Natural killer cell (primary cell): ENCODE data around the gene GPR142. TPM values are rescaled to one million over a fixed set of nuclear protein-coding genes. Genes with fewer than 3 reads are reported as not detected.

ENCODE experiments used
- ATAC-seq, 3 donors: fragments of 150-1000 bp in 2 of 3; fragments of 200-7000 bp in 1 of 3; cut with Tn5 transposase; 1 replicate in 1 of 3; 2 replicates in 2 of 3; pipeline ENCODE4 v1.10.0; 2021; ENCODE audit warnings: mild to moderate bottlenecking in 2 of 3, moderate library complexity in 2 of 3
- DNase-seq, 2 donors: peaks; one replicate each; pipeline versions ENCODE4 v3.0.0 to v3.0.0-alpha.2; 2013 to 2021; ENCODE audit warnings: mixed read lengths in 1 of 2
- H3K27ac ChIP-seq: one replicate; pipeline ENCODE4 v1.5.1; 2013; ENCODE audit warnings: mild to moderate bottlenecking, low read length
- H3K27me3 ChIP-seq: one replicate; pipeline ENCODE4 v1.6.1; 2013; ENCODE audit warnings: low read length; ENCODE audit not compliant: control insufficient read depth, insufficient read depth
- H3K36me3 ChIP-seq: one replicate; pipeline ENCODE4 v1.6.1; 2013; ENCODE audit warnings: low read length; ENCODE audit not compliant: control insufficient read depth, insufficient read depth
- H3K4me1 ChIP-seq: one replicate; pipeline ENCODE4 v1.6.1; 2013; ENCODE audit warnings: low read length; ENCODE audit not compliant: control insufficient read depth, insufficient read depth
- H3K4me3 ChIP-seq: one replicate; pipeline ENCODE4 v1.5.1; 2013; ENCODE audit warnings: low read length
- H3K9me3 ChIP-seq: one replicate; pipeline ENCODE4 v1.6.1; 2013; ENCODE audit warnings: low read length; ENCODE audit not compliant: control insufficient read depth, insufficient read depth
- H3K27ac Mint-ChIP-seq, 2 donors: one replicate each; pipeline ENCODE4 v1.8.0; 2022; ENCODE audit warnings: mild to moderate bottlenecking in 2 of 2, mixed read lengths in 2 of 2, moderate library complexity in 1 of 2
- H3K27me3 Mint-ChIP-seq, 2 donors: one replicate each; pipeline ENCODE4 v1.8.0; 2022; ENCODE audit warnings: low read depth in 2 of 2, mixed read lengths in 2 of 2
- H3K36me3 Mint-ChIP-seq: one replicate; pipeline ENCODE4 v1.8.0; 2022; ENCODE audit warnings: mixed read lengths
- H3K4me1 Mint-ChIP-seq, 2 donors: one replicate each; pipeline ENCODE4 v1.8.0; 2022; ENCODE audit warnings: mixed read lengths in 2 of 2
- H3K4me3 Mint-ChIP-seq: one replicate; pipeline ENCODE4 v1.8.0; 2022; ENCODE audit warnings: mild to moderate bottlenecking, moderate library complexity, mixed read lengths
- H3K9me3 Mint-ChIP-seq, 2 donors: one replicate each; pipeline ENCODE4 v1.8.0; 2022; ENCODE audit warnings: mixed read lengths in 2 of 2
- CTCF ChIP-seq: fragments of 200-600 bp; IDR thresholded peaks from one replicate; pipeline ENCODE4 v1.8.0; 2022; ENCODE audit warnings: antibody characterized with exemption
- WGBS: methylation state at CpG from one replicate; pipeline ENCODE4 v1.1.7; 2013; ENCODE audit warnings: missing lambda C conversion rate; ENCODE audit not compliant: insufficient coverage; 5-methylcytosine and 5-hydroxymethylcytosine counted together
- intact Hi-C: fragments of 100-400 bp; cut with micrococcal nuclease; formaldehyde crosslinking; loops from one replicate; pipeline ENCODE4 v1.14.2; 2022
- total RNA-seq, 4 donors: library from RNA; stranded (reverse); fragments of 120-200 nt in 1 of 4; gene quantifications; one replicate each; pipeline versions ENCODE4 v1.2.3 to v1.2.4, GENCODE V29; 2013 to 2022

The GPR142 gene
- not detected for total RNA-seq
- not detected for total RNA-seq (2013)

- ATAC-seq (no peak), DNase-seq (no peak)
- Histone ChIP-seq H3K27ac (no peak within 1 kb of the TSS), H3K9me3 (no peaks in the 10 kb centered on the region), H3K4me3 (no peak within 1 kb of the TSS), H3K4me1 (peaks cover 20% of the 10 kb centered on the region), H3K27me3 (peaks cover 2% of the 10 kb centered on the region), H3K36me3 (no peaks in the 10 kb centered on the region)
- TF ChIP-seq CTCF = no peak
- Mint-ChIP-seq H3K27ac (no peak within 1 kb of the TSS), H3K4me1 (peaks cover 17 to 18% of the 10 kb centered on the region in 2 donors), H3K4me3 (no peak within 1 kb of the TSS), H3K36me3 (no peaks in the 10 kb centered on the region), H3K27me3 (peaks cover 0 to 6% of the 10 kb centered on the region in 2 donors), H3K9me3 (no peaks in the 10 kb centered on the region)
- intact Hi-C loops = loop anchor here (5.0 kb wide), 1 partner anchor 235 kb away; no protein-coding TSS in a partner anchor
- WGBS = 94% methylated on average over 5 of the region's 5 CpGs
These were observed at the start of gene GPR142 for GRCh38 chr17:74367206-74367605. Gene GPR142, plus strand, starts transcription at chr17:74367506. Its CDS starts 2,035 bp downstream, at chr17:74369541.

- intact Hi-C loops = no loop called here
- no peaks in the 10 kb centered on the region for H3K9me3 Mint-ChIP-seq
- H3K4me1 Mint-ChIP-seq = no peaks in the 10 kb centered on the region
- H3K27me3 ChIP-seq = no peaks in the 10 kb centered on the region
- no peak overlapping the region for H3K27ac Mint-ChIP-seq
- 94% methylated on average over 10 of the region's 10 CpGs for WGBS
- no peak for ATAC-seq
- H3K36me3 Mint-ChIP-seq = no peaks in the 10 kb centered on the region
- TF ChIP-seq CTCF = no peak
- no peak overlapping the region for H3K4me3 Mint-ChIP-seq
- peaks cover 0 to 11% of the 10 kb centered on the region in 2 donors for H3K27me3 Mint-ChIP-seq
- H3K27ac ChIP-seq = no peak overlapping the region
- no peak overlapping the region for H3K4me3 ChIP-seq
- no peaks in the 10 kb centered on the region for H3K9me3 ChIP-seq
- DNase-seq = no peak
- no peaks in the 10 kb centered on the region for H3K4me1 ChIP-seq
- H3K36me3 ChIP-seq = no peaks in the 10 kb centered on the region
These were observed 48.9 kb upstream of the GPR142 start for GRCh38 chr17:74318391-74318790.

GRCh38 chr17:74324521-74324920, 42.8 kb upstream of the GPR142 start:
- 88% methylated on average over 4 of the region's 6 CpGs for WGBS
- H3K9me3 ChIP-seq = no peaks in the 10 kb centered on the region
- H3K9me3 Mint-ChIP-seq = no peaks in the 10 kb centered on the region
- no peak overlapping the region for H3K4me3 ChIP-seq
- no peaks in the 10 kb centered on the region for H3K36me3 Mint-ChIP-seq
- peaks cover 15% of the 10 kb centered on the region for H3K27me3 ChIP-seq
- no peaks in the 10 kb centered on the region for H3K36me3 ChIP-seq
- peaks cover 0 to 15% of the 10 kb centered on the region in 2 donors for H3K27me3 Mint-ChIP-seq
- no peak for DNase-seq
- ATAC-seq = no peak
- H3K4me1 ChIP-seq = peaks cover 28% of the 10 kb centered on the region
- intact Hi-C loops = no loop called here
- no peak overlapping the region for H3K27ac Mint-ChIP-seq
- H3K4me3 Mint-ChIP-seq = peak overlapping the region; percentile 28
- no peak overlapping the region for H3K27ac ChIP-seq
- H3K4me1 Mint-ChIP-seq = peaks cover 11 to 18% of the 10 kb centered on the region in 2 donors
- no peak for TF ChIP-seq CTCF

- H3K4me3 ChIP-seq = no peak overlapping the region
- WGBS = 39% methylated on average over 11 of the region's 11 CpGs
These were observed 41.9 kb upstream of the GPR142 start for GRCh38 chr17:74325376-74325742.

More at GRCh38 chr17:74325376-74325742, 41.9 kb upstream of the GPR142 start:
- H3K4me1 ChIP-seq = peaks cover 34% of the 10 kb centered on the region
- Mint-ChIP-seq H3K27me3 (peaks cover 0 to 15% of the 10 kb centered on the region in 2 donors), H3K27ac (no peak overlapping the region), H3K9me3 (no peaks in the 10 kb centered on the region), H3K36me3 (no peaks in the 10 kb centered on the region), H3K4me3 (peak overlapping the region; percentile 68), H3K4me1 (peaks cover 14 to 22% of the 10 kb centered on the region in 2 donors)
- ATAC-seq = peak; percentile 13 to 23 (median 15)
- DNase-seq = peak in 1 of 2 donors; percentile 33
- intact Hi-C loops = no loop called here
- H3K9me3 ChIP-seq = no peaks in the 10 kb centered on the region
- H3K36me3 ChIP-seq = no peaks in the 10 kb centered on the region
- H3K27ac ChIP-seq = no peak overlapping the region
- H3K27me3 ChIP-seq = peaks cover 15% of the 10 kb centered on the region
- no peak for TF ChIP-seq CTCF
